Lower lobe of right lung (tissue), 2 donors: ENCODE results near the gene ARL4D. TPM values are rescaled to one million over a fixed set of nuclear protein-coding genes. Genes with fewer than 3 reads are reported as not detected.
"Not testable (repeated sequence)": the region's sequence is repeated elsewhere in the genome, so short reads cannot be mapped to it uniquely, and the experiment has no call there.

ENCODE experiments used
- ATAC-seq, 2 donors: fragments of 200-7000 bp; cut with Tn5 transposase; one replicate each; pipeline ENCODE4 v1.9.1; 2020 to 2022; ENCODE audit warnings: mild to moderate bottlenecking in 2 of 2, moderate library complexity in 2 of 2
- DNase-seq: peaks from one replicate; pipeline ENCODE4 v3.0.0-alpha.2; 2020
- H3K27ac ChIP-seq: fragments of 200-600 bp; one replicate; pipeline ENCODE4 v1.8.0; 2022
- H3K27me3 ChIP-seq: fragments of 200-600 bp; one replicate; pipeline ENCODE4 v1.8.0; 2022; ENCODE audit warnings: low read depth
- H3K36me3 ChIP-seq: fragments of 200-600 bp; one replicate; pipeline ENCODE4 v1.8.0; 2022; ENCODE audit warnings: mild to moderate bottlenecking
- H3K4me1 ChIP-seq: fragments of 200-600 bp; one replicate; pipeline ENCODE4 v1.8.0; 2022
- H3K4me3 ChIP-seq: fragments of 200-600 bp; one replicate; pipeline ENCODE4 v1.8.0; 2022; ENCODE audit warnings: mild to moderate bottlenecking
- H3K9me3 ChIP-seq: fragments of 200-600 bp; one replicate; pipeline ENCODE4 v1.8.0; 2022
- CTCF ChIP-seq: fragments of 200-600 bp; IDR thresholded peaks from one replicate; pipeline ENCODE4 v1.8.0; 2022; ENCODE audit warnings: antibody characterized with exemption, mild to moderate bottlenecking
- intact Hi-C: fragments of 100-400 bp; cut with DNase I; formaldehyde crosslinking; loops from one replicate; pipeline ENCODE4 v1.11.0; 2022
- total RNA-seq: library from RNA; stranded (reverse); fragmentation: NEBNext Ultra II Directional; extraction: Animal tissue kit (Norgen Biotek cat#: 25700); gene quantifications from one replicate; pipeline ENCODE4 v1.2.1, GENCODE V29; 2021
- donor health status: DM: no; HTN: yes; CAD: no; lungs with severe emphysema.

Gene ARL4D
- total RNA-seq, 1 donor from 2014 or later, result 12.9 TPM

- H3K36me3 ChIP-seq, result no peaks in the 10 kb centered on the region
- no peak for DNase-seq
These were observed 38.4 kb upstream of the ARL4D start for GRCh38 chr17:43360376-43360738.

DNA sequence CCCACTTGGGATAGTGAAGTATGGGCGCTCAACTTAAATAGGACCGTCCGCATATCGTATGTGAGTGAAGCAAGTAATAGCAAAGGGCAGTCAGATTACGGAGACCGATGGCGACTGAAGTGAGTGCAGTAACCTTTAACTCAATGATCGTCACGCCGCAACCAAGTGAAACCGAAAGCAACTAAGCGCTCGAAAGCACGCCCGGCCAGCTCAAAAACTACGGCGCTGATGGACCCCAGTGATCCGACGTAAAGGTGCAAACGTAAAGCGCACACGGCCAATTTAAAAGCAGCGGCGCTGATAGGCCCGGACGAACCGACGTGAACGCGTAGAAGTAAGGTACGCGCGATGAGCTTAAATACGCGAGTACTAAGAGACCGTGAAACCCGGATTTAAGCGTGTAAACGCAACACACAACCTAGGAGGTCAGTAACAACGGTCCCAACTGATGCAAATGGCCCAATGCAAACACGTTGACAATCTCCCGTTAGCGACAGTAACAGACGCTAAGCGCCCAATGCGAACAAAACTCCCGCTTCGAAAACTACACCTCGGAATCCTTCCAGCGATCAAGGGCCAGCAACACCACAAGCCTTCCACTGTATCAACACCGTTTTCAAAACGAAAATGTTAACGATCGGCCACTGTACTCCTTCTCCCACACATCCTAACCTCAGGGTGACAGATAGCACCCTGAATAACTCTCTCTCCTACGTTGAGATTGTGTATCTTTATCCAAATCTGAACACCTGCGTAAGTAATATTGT lies 37.9 kb upstream of the ARL4D start:
- peaks cover 18% of the 10 kb centered on the region for H3K4me1 ChIP-seq
- H3K27me3 ChIP-seq, result no peaks in the 10 kb centered on the region
- peak overlapping the region; percentile 97 for H3K27ac ChIP-seq
- intact Hi-C loops, result no loop called here
- no peak for TF ChIP-seq CTCF
- DNase-seq, result peak; percentile 95
- peak overlapping the region; percentile 61 for H3K4me3 ChIP-seq
- no peaks in the 10 kb centered on the region for H3K36me3 ChIP-seq
- peak; percentile 92 to 94 for ATAC-seq
- H3K9me3 ChIP-seq, result no peaks in the 10 kb centered on the region

More at GRCh38 chr17:43360376-43360738, 38.4 kb upstream of the ARL4D start:
- Histone ChIP-seq H3K4me1 (peaks cover 18% of the 10 kb centered on the region), H3K27me3 (no peaks in the 10 kb centered on the region), H3K9me3 (no peaks in the 10 kb centered on the region), H3K27ac (peak overlapping the region; percentile 97), H3K4me3 (peak overlapping the region; percentile 61)
- peak; percentile 40 to 55 for ATAC-seq
- intact Hi-C loops, result no loop called here
- no peak for TF ChIP-seq CTCF

GRCh38 chr17:43363181-43363925 lies 35.4 kb upstream of the ARL4D start:
- intact Hi-C loops, result no loop called here
- TF ChIP-seq CTCF, result no peak
- H3K36me3 ChIP-seq, result no peaks in the 10 kb centered on the region
- ATAC-seq (no peak), DNase-seq (no peak)
- H3K4me1 ChIP-seq, result peaks cover 32% of the 10 kb centered on the region
- no peaks in the 10 kb centered on the region for H3K9me3 ChIP-seq
- no peaks in the 10 kb centered on the region for H3K27me3 ChIP-seq
- no peak overlapping the region for H3K4me3 ChIP-seq
- no peak overlapping the region for H3K27ac ChIP-seq

DNA sequence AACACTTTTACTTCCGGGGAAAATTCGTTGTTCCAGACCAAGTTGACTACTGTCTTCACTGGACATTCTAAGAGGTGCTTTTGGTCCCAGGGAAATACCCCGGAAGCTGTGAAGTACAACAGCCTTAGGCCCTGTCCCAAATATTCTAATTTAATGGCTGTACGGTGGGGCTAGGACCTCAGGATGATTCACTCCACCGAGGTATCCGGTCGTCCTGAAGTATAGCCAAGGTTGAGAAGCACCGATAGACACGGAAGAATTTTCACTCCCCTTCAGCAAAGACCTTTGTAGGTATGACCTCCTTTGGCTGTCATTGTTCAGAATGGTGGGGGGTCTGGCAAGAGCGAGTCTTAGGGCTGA lies 34.9 kb upstream of the ARL4D start:
- no peak overlapping the region for H3K27ac ChIP-seq
- TF ChIP-seq CTCF, result no peak
- ATAC-seq, result no peak
- H3K27me3 ChIP-seq, result no peaks in the 10 kb centered on the region
- no peak for DNase-seq
- no peak overlapping the region for H3K4me3 ChIP-seq
- H3K36me3 ChIP-seq, result no peaks in the 10 kb centered on the region
- H3K9me3 ChIP-seq, result no peaks in the 10 kb centered on the region
- intact Hi-C loops, result no loop called here
- peaks cover 32% of the 10 kb centered on the region for H3K4me1 ChIP-seq

GRCh38 chr17:43365356-43365755 lies 33.4 kb upstream of the ARL4D start:
- no peak for ATAC-seq
- Histone ChIP-seq H3K4me1 (peaks cover 31% of the 10 kb centered on the region), H3K4me3 (no peak overlapping the region), H3K27ac (no peak overlapping the region), H3K27me3 (no peaks in the 10 kb centered on the region), H3K36me3 (no peaks in the 10 kb centered on the region), H3K9me3 (no peaks in the 10 kb centered on the region)
- no peak for TF ChIP-seq CTCF
- no peak for DNase-seq
- intact Hi-C loops, result no loop called here

DNA sequence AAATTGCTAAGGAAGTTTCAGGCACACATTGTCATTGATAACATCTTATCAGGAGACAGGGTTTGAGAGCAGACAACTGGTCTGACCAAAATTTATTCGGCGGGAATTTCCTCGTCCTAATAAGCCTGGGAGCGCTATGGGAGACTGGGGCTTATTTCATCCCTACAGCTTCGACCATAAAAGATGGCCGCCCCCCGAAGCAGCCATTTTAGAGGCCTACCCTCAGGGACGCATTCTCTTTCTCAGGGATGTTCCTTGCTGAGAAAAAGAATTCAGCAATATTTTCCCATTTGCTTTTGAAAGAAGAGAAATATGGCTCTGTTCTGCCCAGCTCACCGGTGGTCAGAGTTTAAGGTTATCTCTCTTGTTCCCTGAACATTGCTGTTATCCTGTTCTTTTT lies 32.9 kb upstream of the ARL4D start:
- H3K27me3 ChIP-seq, intact Hi-C loops, DNase-seq, H3K36me3 ChIP-seq, H3K27ac ChIP-seq, H3K9me3 ChIP-seq, ATAC-seq, H3K4me3 ChIP-seq: not testable (repeated sequence)
- H3K4me1 ChIP-seq, result peaks cover 33% of the 10 kb centered on the region
